Erythroblast (primary cell): Measurements from ENCODE around the gene CDC42BPA.

ENCODE experiments used
- GATA1 ChIP-seq: IDR thresholded peaks from 2 replicates; pipeline ENCODE4 v1.6.1; 2011; ENCODE audit warnings: low read depth, mild to moderate bottlenecking, control low read depth, low read length, moderate library complexity
- POLR2A ChIP-seq: IDR thresholded peaks from 2 replicates; pipeline ENCODE4 v1.6.1; 2011; ENCODE audit warnings: mild to moderate bottlenecking, low read length

DNA sequence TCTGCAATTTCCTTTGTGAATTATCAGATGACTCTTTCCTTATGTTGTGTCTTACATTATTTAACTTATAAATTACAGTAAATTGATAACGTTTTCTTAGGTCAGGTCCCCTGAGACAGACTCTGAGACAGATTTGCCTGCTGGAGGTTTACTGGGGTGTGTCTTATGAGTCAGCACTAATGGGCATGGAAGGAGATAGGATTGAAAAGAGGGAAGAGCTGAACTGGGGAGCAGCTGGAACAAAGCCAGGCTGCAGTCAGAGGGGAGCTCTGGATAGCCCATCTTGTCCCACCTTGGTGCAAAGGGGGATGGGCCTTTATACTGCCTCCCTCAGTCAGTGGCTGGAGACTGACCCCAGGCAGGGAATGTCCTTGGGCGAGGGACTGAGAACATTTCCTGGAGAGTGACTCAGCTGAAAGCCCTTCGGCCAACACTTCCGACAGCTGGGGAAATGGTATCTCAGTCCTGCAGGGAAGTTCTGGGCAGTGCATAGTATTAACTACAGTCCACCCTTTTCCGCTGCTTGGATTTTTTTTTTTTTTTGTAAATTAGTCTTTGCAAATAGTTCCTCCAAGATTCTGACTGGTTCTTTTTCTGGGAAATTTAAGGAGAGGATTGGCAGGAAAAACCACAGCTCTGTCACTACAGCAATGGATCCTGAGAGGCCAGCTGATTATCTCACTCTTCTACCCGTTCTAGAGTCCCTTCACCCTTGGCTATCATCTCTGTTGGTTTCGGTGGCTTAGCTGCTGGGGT is 39.1 kb upstream of the CDC42BPA start:
- no peak for TF ChIP-seq POLR2A
- TF ChIP-seq GATA1, result no peak
